ENCODE results near the gene TGFBR2. TPM values are rescaled to one million over a fixed set of nuclear protein-coding genes. Genes with fewer than 3 reads are reported as not detected.

TGFBR2 gene
- total RNA-seq, 1 donor from 2014 or later, result 614 TPM

GRCh38 chr3:30600572-30600971 lies 5.8 kb upstream of the TGFBR2 start:
- DNase-seq (ENCODE audit: extremely low read depth, low read depth, low spot score), result no peak

DNA sequence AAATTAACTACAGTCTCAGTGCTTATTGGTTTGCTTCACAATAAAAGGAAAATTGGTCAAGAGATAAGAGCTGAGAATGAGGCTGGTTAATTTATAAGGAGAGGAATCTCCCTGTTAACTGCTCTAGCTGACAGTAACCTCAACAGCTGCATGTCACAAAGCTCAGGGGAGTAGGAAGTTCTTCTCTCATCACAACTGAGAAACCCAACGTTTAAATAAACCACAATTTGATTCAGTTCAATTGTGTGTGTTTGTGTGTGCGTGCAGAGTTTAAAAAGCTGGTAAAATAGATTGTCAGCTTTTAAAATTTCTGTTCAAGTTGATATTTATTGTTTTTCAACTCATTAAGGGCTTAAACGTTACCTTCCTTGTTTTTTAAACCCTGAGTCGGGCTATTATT lies 3.5 kb upstream of the TGFBR2 start:
- DNase-seq (ENCODE audit: extremely low read depth, low read depth, low spot score), result no peak

DNA sequence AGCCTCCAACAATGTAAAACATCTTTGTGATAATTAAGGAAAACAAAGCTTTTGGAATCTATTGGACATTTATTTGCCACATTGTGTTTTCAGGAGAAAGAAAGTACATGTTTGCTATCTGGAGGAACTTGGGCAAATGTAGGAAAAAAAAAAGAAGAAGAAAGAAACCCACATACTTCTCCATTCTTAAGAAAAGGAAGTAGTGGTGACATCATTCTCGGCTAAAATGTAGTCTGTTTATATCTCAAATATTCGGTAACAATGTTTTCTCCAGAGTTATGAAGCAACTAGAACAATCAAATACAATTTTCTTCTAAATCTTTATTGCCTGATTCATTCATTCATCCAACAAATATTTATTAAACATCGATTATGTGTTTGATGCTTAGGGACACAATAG lies 2.3 kb upstream of the TGFBR2 start:
- no peak for DNase-seq (ENCODE audit: extremely low read depth, low read depth, low spot score)

GRCh38 chr3:30604558-30604957 lies 1.8 kb upstream of the TGFBR2 start:
- DNase-seq (ENCODE audit: extremely low read depth, low read depth, low spot score), result no peak

GRCh38 chr3:30605005-30605404 lies 1.4 kb upstream of the TGFBR2 start:
- DNase-seq (ENCODE audit: extremely low read depth, low read depth, low spot score), result no peak

DNA sequence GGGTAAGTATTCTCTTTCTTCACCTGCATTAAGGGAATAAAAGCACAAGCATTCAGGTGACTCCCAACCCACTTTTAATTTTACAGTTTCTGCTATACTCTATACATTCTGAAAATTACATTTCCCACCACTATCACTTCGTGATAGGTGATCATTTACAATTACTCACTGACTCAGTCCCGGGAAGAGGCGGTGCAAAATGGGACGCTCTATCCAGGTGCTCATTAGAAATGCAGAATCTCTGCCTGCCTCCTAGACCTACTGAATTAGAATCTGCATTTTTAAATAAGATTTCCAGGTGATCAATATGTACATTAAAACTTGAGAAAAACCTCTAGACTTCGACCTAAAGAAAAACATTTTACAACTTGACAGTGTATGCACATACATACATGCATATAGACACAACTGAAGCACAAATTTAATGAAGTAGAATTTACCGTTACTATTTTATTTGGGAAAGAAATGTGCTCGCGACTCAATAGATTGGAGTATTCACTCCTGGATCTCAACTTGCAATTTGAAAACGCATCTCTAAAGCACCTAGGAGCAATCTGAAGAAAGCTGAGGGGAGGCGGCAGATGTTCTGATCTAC lies 598 bp upstream of the TGFBR2 start:
- DNase-seq (ENCODE audit: extremely low read depth, low read depth, low spot score), result no peak

- DNase-seq (ENCODE audit: extremely low read depth, low read depth, low spot score), result no peak
Measured at GRCh38 chr3:30607032-30607833, 832 bp downstream of the TGFBR2 start.

- no peak for DNase-seq (ENCODE audit: extremely low read depth, low read depth, low spot score)
Measured at GRCh38 chr3:30608598-30608947, 2.2 kb downstream of the TGFBR2 start.

DNA sequence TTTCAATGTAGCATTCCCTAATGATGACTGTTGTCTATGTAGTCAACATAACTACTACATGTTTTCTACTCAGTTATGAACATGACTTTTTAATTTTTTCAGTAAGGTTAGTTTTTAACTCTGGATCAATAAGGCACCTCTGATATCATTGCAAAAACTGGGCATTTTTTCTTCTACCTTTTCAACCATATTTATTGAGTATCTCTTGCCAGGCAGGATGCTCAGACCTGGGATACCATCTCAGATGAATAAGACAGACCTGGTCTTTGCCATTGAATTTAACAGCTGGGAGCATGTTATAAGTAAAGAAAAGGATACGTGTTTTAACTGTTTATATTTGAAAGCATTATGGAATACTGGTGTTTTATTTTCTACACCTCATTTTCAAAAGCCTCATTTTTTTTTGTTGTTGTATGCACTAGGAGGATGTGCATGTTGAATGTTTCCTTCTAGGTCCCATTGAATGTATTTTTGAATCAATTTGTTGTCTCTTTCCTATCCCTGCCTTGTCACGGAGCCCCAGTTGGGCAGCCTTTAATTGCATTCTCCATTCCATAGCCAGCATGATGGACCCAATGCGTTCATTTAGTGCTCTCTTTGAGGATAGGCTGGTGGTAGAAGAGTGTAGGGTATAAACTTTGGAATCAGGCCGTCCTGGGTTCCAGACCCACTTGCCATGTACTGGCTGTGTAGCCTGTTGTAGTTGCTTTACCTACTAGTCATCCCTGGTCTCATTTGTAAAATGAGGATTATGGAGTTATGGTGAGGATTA lies 3.7 kb downstream of the TGFBR2 start:
- DNase-seq (ENCODE audit: extremely low read depth, low read depth, low spot score), result no peak

DNA sequence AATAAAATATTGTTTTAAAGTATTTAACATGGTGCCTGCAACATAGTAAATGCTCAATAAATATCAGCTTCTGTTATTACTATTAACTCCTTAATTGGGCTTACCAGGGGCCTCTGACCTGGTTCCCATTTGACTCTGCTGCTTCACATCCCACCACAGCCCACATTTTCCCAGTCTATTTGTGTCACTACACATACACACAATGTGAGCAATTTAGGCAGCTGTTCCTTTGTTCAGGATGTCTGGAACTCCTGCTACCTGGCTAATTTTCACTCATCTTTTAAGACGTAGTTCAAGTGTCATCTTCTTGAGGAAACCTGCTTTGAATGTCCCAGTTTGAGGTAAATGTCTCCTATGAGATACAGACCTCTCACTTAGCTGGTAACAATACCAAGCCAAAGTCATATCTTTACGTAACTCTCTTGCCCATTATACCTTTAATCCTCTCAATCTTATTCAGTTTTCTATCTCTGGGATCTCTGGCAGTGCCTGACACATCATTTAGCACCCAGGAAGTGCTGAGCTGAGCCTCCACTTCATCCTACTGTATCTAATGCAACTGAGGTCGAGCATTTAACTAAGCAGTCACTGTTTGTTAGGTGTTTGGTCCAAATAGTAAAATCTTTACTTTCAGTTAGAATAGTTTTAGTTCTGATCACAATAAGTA lies 4.4 kb downstream of the TGFBR2 start:
- DNase-seq (ENCODE audit: extremely low read depth, low read depth, low spot score), result no peak

- DNase-seq (ENCODE audit: extremely low read depth, low read depth, low spot score), result no peak
Measured at GRCh38 chr3:30611613-30612436, 5.4 kb downstream of the TGFBR2 start.

- no peak for DNase-seq (ENCODE audit: extremely low read depth, low read depth, low spot score)
Measured at GRCh38 chr3:30612437-30613132, 6.2 kb downstream of the TGFBR2 start.

DNA sequence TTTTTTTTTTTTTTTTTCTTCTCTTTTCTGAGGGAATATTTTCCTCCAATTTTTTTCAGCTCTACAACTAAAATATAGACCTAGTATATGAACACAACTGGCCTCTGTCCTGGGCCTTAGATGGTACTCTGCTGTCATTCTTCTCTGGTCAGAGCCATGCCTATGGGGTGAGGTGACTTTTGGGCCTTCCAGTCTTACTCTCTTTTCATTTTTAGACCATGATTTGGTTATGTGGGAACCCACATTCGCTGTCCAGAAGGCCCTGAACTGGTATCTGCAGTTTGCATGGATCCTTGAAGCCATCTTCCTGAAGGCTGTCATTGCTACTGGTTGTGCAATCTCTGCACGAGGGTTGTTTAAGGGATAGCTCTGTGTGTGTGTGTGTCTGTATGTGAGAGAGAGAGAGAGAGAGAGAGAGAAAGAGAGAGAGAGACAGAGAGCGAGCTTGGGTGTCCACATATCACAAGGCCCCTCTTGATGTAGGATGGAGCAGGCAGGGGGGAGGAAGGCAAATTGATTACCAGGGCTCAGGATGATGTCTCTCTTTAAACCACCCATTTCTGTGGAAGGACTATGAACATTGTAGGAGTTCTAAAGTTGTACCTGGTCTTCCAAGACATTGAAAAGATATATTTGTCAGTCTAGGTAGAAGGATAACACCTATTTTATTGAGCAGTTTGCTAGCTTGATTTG lies 6.9 kb downstream of the TGFBR2 start:
- DNase-seq (ENCODE audit: extremely low read depth, low read depth, low spot score), result no peak

- DNase-seq (ENCODE audit: extremely low read depth, low read depth, low spot score), result no peak
Measured at GRCh38 chr3:30614373-30614772, 8.0 kb downstream of the TGFBR2 start.

DNA sequence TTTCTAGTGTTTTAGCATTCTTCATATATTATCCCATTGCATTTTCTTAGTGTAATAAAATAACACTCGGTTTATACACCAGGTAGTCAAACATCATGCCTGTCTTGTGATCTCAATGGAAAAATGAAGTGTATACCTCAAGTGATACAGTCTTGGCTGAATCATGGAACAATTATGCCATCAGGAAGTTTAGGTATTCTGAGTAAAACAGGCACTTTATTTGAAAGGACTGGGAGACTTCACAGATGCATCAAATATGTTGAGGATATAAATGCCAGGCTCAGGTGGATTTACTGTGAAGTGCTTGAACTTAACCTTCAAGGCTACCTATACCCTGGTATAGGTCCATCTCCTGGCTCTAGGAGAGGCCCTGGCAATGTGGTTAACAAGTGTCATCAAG lies 8.5 kb downstream of the TGFBR2 start:
- no peak for DNase-seq (ENCODE audit: extremely low read depth, low read depth, low spot score)

DNA sequence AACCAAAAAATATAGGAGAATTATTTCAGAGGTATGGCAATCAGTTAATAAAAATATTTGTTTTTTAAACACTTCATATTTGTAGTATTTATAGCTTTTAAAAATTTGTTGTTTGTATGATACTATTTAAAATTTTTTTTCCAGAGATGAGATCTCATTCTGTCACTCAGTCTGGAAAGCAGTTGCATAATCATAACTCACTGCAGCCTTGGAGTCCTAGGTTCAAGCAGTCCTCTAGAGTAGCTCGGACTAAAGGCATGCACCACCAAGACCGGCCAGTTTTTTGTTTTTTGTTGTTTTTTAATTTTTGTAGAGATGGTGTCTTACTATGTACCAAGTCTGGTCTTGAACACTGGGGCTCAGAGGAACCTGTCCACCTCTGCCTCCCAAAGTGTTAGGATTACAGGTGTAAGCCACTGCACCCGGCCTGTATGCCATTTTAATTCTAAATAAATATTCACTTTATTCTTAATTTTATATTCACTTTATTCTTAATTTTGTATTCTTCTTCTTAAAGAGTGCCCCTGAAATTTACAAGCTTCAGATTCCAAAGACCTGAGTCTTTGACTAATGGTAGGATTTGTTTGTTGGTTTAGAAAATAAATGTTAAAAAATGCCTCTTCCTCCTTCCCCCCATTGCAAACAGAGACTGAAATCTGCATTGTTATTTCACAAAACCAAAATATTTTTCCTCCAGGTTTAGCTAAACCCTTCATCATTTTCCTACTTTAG lies 9.4 kb downstream of the TGFBR2 start:
- no peak for DNase-seq (ENCODE audit: extremely low read depth, low read depth, low spot score)

- DNase-seq (ENCODE audit: extremely low read depth, low read depth, low spot score), result no peak
Measured at GRCh38 chr3:30616347-30617027, 10.1 kb downstream of the TGFBR2 start.

DNA sequence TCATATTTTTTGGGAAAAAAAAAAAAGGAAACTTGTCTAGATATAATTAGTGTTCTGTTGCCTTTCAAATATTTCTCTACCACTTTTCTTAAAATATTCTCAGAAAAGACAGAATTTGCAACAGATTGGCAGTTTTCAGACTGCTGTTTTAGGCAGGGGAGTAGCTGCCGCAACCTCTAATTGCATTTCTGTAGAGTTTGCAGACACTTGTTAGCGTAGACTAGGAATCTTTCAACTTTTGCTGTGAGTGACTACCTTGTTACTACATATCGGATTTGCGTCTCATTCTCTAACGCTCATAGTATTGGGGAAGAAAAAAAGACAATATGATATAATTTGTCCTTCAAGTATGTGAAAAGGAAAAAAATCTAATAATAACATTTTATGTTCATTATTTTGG lies 10.7 kb downstream of the TGFBR2 start:
- DNase-seq (ENCODE audit: extremely low read depth, low read depth, low spot score), result no peak

Data from glomerular endothelial cell (primary cell).